ENCODE data around the gene CELA3A.
"Not testable (repeated sequence)": the region's sequence is repeated elsewhere in the genome, so short reads cannot be mapped to it uniquely, and the experiment has no call there.

CELA3A gene

GRCh38 chr1:22001409-22001808, at the start of gene CELA3A:
Gene CELA3A, plus strand, starts transcription at chr1:22001657. Its CDS starts 18 bp downstream, at chr1:22001675.
- no peak for DNase-seq (ENCODE audit: low read depth)

GRCh38 chr1:21952786-21953520, 48.5 kb upstream of the CELA3A start:
- no peak for DNase-seq (ENCODE audit: low read depth)

GRCh38 chr1:21955058-21955457, 46.4 kb upstream of the CELA3A start:
- DNase-seq (ENCODE audit: low read depth) = no peak

- DNase-seq (ENCODE audit: low read depth) = no peak
These were observed 45.8 kb upstream of the CELA3A start for GRCh38 chr1:21955501-21956281.

GRCh38 chr1:21956720-21957552, 44.5 kb upstream of the CELA3A start:
- DNase-seq (ENCODE audit: low read depth) = no peak

- no peak for DNase-seq (ENCODE audit: low read depth)
These were observed 40.1 kb upstream of the CELA3A start for GRCh38 chr1:21961337-21961736.

- DNase-seq (ENCODE audit: low read depth) = no peak
These were observed 39.7 kb upstream of the CELA3A start for GRCh38 chr1:21961799-21962198.

- DNase-seq (ENCODE audit: low read depth) = peak; percentile 20
These were observed 37.8 kb upstream of the CELA3A start for GRCh38 chr1:21963477-21964217.

- DNase-seq (ENCODE audit: low read depth) = peak; percentile 55
These were observed 35.0 kb upstream of the CELA3A start for GRCh38 chr1:21966247-21967000.

GRCh38 chr1:21967216-21967615, 34.2 kb upstream of the CELA3A start:
- DNase-seq (ENCODE audit: low read depth) = not testable (repeated sequence)

GRCh38 chr1:21969066-21969465, 32.4 kb upstream of the CELA3A start:
- DNase-seq (ENCODE audit: low read depth) = not testable (repeated sequence)

GRCh38 chr1:21970523-21970922, 30.9 kb upstream of the CELA3A start:
- DNase-seq (ENCODE audit: low read depth) = not testable (repeated sequence)

GRCh38 chr1:21972973-21973441, 28.4 kb upstream of the CELA3A start:
- DNase-seq (ENCODE audit: low read depth) = not testable (repeated sequence)

- DNase-seq (ENCODE audit: low read depth) = not testable (repeated sequence)
These were observed 27.5 kb upstream of the CELA3A start for GRCh38 chr1:21973948-21974347.

- not testable (repeated sequence) for DNase-seq (ENCODE audit: low read depth)
These were observed 26.8 kb upstream of the CELA3A start for GRCh38 chr1:21974699-21975098.

- DNase-seq (ENCODE audit: low read depth) = not testable (repeated sequence)
These were observed 26.2 kb upstream of the CELA3A start for GRCh38 chr1:21975296-21975695.

GRCh38 chr1:21976703-21977239, 24.7 kb upstream of the CELA3A start, which contains the start of gene CELA3B:
Gene CELA3B, plus strand, starts transcription at chr1:21977022. Its CDS starts 18 bp downstream, at chr1:21977040.
- DNase-seq (ENCODE audit: low read depth) = not testable (repeated sequence)

- not testable (repeated sequence) for DNase-seq (ENCODE audit: low read depth)
These were observed 23.2 kb upstream of the CELA3A start for GRCh38 chr1:21978209-21978608.

- DNase-seq (ENCODE audit: low read depth) = not testable (repeated sequence)
These were observed 20.8 kb upstream of the CELA3A start for GRCh38 chr1:21980515-21981220.

- not testable (repeated sequence) for DNase-seq (ENCODE audit: low read depth)
These were observed 20.2 kb upstream of the CELA3A start for GRCh38 chr1:21981253-21981652.
